Right cardiac atrium (tissue), 5 donors: ENCODE results near the gene TBC1D5. TPM values are rescaled to one million over a fixed set of nuclear protein-coding genes. Genes with fewer than 3 reads are reported as not detected.
"Not testable (repeated sequence)": the region's sequence is repeated elsewhere in the genome, so short reads cannot be mapped to it uniquely, and the experiment has no call there.

Experiments
- ATAC-seq, 2 donors: fragments of 200-7000 bp; cut with Tn5 transposase; one replicate each; pipeline versions ENCODE4 v1.8.0 to v1.9.1; 2020; ENCODE audit warnings: moderate library complexity in 2 of 2, mild to moderate bottlenecking in 1 of 2
- DNase-seq, 3 donors: peaks; one replicate each; pipeline ENCODE4 v3.0.0-alpha.2; 2020
- H3K27ac ChIP-seq: one replicate; pipeline ENCODE4 v1.5.1; 2013; ENCODE audit warnings: mild to moderate bottlenecking, low read length, control low read depth, moderate library complexity
- H3K27me3 ChIP-seq: one replicate; pipeline ENCODE4 v1.6.1; 2013; ENCODE audit not compliant: control insufficient read depth, insufficient read depth
- H3K4me1 ChIP-seq: one replicate; pipeline ENCODE4 v1.6.1; 2013; ENCODE audit warnings: low read length; ENCODE audit not compliant: control insufficient read depth, insufficient read depth
- H3K4me3 ChIP-seq: one replicate; pipeline ENCODE4 v1.5.1; 2013; ENCODE audit warnings: low read length, control low read depth
- H3K9me3 ChIP-seq: one replicate; pipeline ENCODE4 v1.6.1; 2013; ENCODE audit warnings: low read length; ENCODE audit not compliant: control insufficient read depth
- WGBS: extraction: QIAGEN DNeasy Blood & Tissue Kit; methylation state at CpG from one replicate; pipeline ENCODE4 v1.1.7; 2013; 5-methylcytosine and 5-hydroxymethylcytosine counted together
- intact Hi-C, 4 donors: fragments of 100-400 bp; cut with DNase I; formaldehyde crosslinking; loops; one replicate each; pipeline versions ENCODE4 v1.11.0 to v1.14.0; 2022 to 2023
- long read RNA-seq, 4 donors: library from polyadenylated mRNA; unstranded; transcript quantifications; one replicate each; pipeline ENCODE4 v2.0.0, GENCODE V29; 2020 to 2021
- polyA plus RNA-seq: library from polyadenylated mRNA; stranded (reverse); fragments of 200-250 nt; gene quantifications from one replicate; pipeline ENCODE4 v1.2.3, GENCODE V29; 2013
- total RNA-seq, 4 donors: library from RNA; stranded (reverse); fragmentation: NEBNext Ultra II Directional; extraction: Animal tissue kit (Norgen Biotek cat#: 25700); gene quantifications; one replicate each; pipeline ENCODE4 v1.2.1, GENCODE V29; 2021
- donor health status: healthy with polysubstance abuse.
- donor health status: DM: no; HTN: yes; CAD: no.
- donor health status: DM: no; HTN: no; CAD: no.
- donor health status: DM: no; HTN: yes; CAD: no; lungs with severe emphysema.
- donor health status: DM: yes; HTN: yes; CAD: no.

Gene TBC1D5
- total RNA-seq (10 to 100 TPM; 36.8 to 44.3 (median 41.0) TPM), polyA plus RNA-seq (9.0 TPM)
- long read RNA-seq, donor 1, partial matches to known transcripts = 10 of 53 reads
- long read RNA-seq, donor 1, other reads (novel, unspliced or antisense) = 43 of 53 reads
- long read RNA-seq, donor 2, partial matches to known transcripts = 1 of 22 reads
- long read RNA-seq, donor 2, other reads (novel, unspliced or antisense) = 21 of 22 reads
- long read RNA-seq, donor 3, partial matches to known transcripts = 19 of 84 reads
- long read RNA-seq, donor 3, other reads (novel, unspliced or antisense) = 65 of 84 reads
- long read RNA-seq, donor 4, partial matches to known transcripts = 5 of 20 reads
- long read RNA-seq, donor 4, other reads (novel, unspliced or antisense) = 14 of 20 reads

DNA sequence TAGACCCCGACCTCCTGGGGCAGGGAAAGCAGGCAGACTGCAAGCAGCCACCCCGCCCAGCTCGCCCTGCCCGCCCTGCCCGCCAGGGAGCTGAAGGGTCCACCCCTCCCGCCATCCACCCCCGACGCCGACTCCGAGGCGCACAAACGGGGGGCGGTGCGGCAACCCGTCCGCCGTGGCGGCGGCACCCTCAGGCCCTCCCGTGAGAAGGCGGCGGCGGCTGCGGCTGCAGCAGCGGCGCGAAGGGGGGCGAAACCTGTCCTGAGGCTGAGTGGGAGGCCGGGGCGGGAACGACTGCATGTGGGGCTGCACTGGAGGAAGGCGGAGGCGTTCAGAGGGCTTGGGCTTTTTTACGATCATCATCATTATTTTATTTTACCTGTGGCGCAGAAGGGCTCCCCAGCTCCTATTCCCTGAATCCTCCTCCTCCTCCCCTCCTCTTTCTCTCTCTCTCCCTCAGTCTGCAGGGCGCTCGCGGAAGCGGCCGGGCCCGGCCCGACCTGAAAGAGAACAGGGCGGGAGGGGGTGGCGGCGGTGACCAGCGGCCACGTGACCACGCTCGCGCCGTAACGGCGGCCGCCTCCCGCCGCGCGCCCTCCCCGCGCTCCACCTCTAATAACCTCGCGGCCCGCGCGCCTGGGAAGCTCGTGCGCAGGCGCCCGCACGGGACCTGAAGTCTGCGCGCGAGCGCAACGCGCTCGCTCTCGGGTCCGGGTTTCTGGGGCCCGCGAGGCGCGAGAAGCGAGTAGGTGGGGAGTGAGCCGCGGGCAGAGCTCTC is at the start of gene TBC1D5:
Gene TBC1D5, minus strand, starts transcription at position 530 of the 778 bp plus-strand sequence. CDS start 234,061 bp downstream, outside the sequence.
- Histone ChIP-seq H3K4me1 (no peaks in the 10 kb centered on the region), H3K9me3 (no peaks in the 10 kb centered on the region), H3K4me3 (peak within 1 kb of the TSS; percentile 97), H3K27me3 (no peaks in the 10 kb centered on the region), H3K27ac (peak within 1 kb of the TSS; percentile 100)
- ATAC-seq = peak; percentile 97
- peak; percentile 98 to 99 (median 99) for DNase-seq
- under 1% methylated on average over 86 of the region's 86 CpGs for WGBS
- intact Hi-C loops = loop anchor here in 1 of 4 donors (10.0 kb wide), 1 partner anchor 87 kb away; no protein-coding TSS in a partner anchor

DNA sequence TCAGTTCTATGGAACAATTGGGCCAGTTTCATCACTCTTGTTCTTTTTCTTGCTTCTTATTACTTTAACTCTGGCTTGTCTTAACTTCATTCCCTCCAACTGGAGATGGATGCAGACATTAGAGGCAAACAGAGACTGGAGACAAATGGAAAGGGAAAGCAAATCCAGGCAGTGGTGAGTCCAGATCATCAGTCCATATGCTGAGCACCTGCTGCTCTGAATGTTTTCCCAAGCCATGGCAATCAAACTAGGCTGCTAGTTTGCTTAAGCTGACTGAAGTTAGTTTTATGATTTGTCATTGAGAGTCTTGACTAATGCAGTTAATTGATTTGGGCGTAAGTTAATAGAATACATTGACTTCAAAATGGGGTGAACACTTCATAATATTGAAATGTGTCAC is 41.0 kb upstream of the TBC1D5 start:
- 99% methylated on average over 1 of the region's 1 CpG for WGBS
- H3K27me3 ChIP-seq = no peaks in the 10 kb centered on the region
- ATAC-seq (no peak), DNase-seq (no peak)
- H3K4me3 ChIP-seq = no peak overlapping the region
- no peaks in the 10 kb centered on the region for H3K4me1 ChIP-seq
- H3K9me3 ChIP-seq = no peaks in the 10 kb centered on the region
- no peak overlapping the region for H3K27ac ChIP-seq
- intact Hi-C loops = no loop called here

DNA sequence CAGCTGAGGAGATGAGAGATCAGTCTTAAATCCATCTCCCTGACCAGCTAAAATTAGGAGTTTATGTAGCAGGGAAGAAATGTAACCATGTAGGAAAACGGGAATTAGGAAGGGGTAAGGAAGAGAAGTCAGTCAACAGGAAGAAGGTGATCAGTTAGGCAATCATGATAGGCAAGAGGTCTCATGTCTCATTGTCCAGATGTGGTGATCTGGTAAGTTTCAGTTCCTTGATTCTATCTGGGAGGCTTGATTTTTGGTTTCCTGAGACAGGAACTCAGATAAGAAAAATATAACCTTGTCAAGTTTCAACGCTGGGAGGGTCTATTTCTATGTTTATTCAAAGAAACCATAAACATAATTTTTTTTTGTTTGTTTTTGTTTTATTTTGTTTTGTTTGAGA is 40.3 kb upstream of the TBC1D5 start:
- Histone ChIP-seq H3K27me3 (no peaks in the 10 kb centered on the region), H3K4me3 (no peak overlapping the region), H3K4me1 (no peaks in the 10 kb centered on the region), H3K9me3 (no peaks in the 10 kb centered on the region), H3K27ac (no peak overlapping the region)
- ATAC-seq = no peak
- DNase-seq = no peak
- WGBS = 47% methylated on average over 2 of the region's 2 CpGs
- intact Hi-C loops = no loop called here

DNA sequence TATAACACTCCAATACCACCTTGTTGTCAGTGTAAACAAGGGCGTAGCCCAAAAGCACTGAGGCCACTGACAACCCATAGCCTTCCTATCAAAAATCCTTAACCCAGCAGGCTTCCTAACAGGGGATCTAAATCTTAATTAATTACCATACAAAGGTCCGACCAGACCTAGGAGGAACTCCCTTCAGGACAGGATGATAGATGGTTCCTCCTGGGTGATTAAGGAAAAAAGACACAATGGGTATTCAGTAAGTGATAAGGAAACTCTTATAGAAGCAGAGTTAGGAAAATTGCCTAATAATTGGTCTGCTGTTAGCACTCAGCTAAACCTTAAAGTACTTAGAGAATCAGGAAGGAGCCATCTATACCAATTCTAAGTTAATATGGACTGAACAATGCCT is 37.9 kb upstream of the TBC1D5 start:
- H3K4me1 ChIP-seq, intact Hi-C loops, H3K9me3 ChIP-seq, H3K27ac ChIP-seq, H3K4me3 ChIP-seq, DNase-seq, ATAC-seq, H3K27me3 ChIP-seq: not testable (repeated sequence)
- WGBS = 48% methylated on average over 2 of the region's 2 CpGs

DNA sequence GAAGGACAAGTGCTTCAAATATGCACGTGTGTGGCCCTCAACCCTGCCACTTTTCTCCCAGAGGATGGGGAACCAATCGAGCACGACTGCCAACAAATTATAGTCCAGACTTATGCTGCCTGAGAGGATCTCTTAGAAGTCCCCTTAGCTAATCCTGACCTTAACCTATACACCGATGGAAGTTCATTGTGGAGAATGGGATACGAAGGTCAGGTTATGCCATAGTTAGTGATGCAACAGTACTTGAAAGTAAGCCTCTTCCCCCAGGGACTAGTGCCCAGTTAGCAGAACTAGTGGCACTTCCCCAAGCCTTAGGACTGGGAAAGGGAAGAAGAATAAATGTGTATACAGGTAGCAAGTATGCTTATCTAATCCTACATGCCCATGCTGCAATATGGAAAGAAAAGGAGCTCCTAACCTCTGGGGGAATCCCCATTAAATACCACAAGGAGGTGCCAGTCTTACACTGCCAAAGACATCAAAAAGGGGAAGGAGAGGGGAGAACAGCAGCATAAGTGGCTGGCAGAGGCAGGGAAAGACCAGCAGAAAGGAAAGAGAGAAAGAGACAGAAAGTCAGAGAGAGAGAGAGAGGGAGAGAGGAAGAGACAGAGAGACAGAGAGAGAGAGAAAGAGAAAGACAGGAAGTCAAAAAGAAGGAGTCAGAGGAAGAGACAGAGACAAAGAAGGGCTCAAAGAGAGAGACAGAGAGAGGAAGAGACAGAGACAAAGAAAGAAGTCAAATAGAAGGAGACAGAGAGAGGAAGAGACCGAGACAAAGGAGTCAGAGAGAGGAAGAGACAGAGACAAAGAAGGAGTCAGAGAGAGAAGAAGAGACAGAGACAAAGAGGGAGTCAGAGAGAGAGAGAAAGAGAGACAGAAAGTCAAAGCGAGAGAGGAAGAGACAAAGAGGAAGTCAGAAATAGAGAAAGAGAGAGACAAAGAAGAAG is 37.1 kb upstream of the TBC1D5 start:
- H3K4me3 ChIP-seq, H3K9me3 ChIP-seq, H3K4me1 ChIP-seq, H3K27me3 ChIP-seq, intact Hi-C loops, ATAC-seq, H3K27ac ChIP-seq, DNase-seq: not testable (repeated sequence)
- WGBS = 79% methylated on average over 7 of the region's 7 CpGs

DNA sequence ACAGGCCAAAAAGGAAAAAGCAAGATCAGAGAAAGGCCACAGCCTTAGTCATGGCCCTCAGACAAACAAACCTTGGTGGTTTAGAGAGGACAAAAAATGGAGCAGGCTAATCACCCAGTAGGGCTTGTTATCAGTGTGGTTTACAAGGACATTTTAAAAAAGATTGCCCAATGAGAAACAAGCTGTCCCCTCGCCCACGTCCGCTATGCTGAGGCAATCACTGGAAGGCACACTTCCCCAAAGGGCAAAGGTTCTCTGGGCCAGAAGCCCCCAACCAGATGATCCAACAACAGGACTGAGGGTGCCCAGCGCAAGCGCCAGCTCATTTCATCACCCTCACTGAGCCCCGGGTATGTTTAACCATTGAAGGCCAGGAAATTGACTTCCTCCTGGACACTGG is 34.9 kb upstream of the TBC1D5 start:
- H3K27ac ChIP-seq, H3K4me1 ChIP-seq, H3K27me3 ChIP-seq, H3K4me3 ChIP-seq, DNase-seq, ATAC-seq, intact Hi-C loops, H3K9me3 ChIP-seq: not testable (repeated sequence)
- WGBS = 86% methylated on average over 6 of the region's 6 CpGs

- ATAC-seq = no peak
- Histone ChIP-seq H3K27ac (no peak overlapping the region), H3K9me3 (peaks cover 1% of the 10 kb centered on the region), H3K4me1 (no peaks in the 10 kb centered on the region), H3K27me3 (no peaks in the 10 kb centered on the region), H3K4me3 (no peak overlapping the region)
- 80% methylated on average over 8 of the region's 8 CpGs for WGBS
- DNase-seq = no peak
- intact Hi-C loops = no loop called here
Observed at GRCh38 chr3:17775073-17775472, 32.6 kb upstream of the TBC1D5 start.

- intact Hi-C loops, H3K9me3 ChIP-seq, H3K27ac ChIP-seq, H3K27me3 ChIP-seq, H3K4me3 ChIP-seq, ATAC-seq, DNase-seq, H3K4me1 ChIP-seq: not testable (repeated sequence)
- 85% methylated on average over 10 of the region's 10 CpGs for WGBS
Observed at GRCh38 chr3:17774180-17774910, 31.9 kb upstream of the TBC1D5 start.

DNA sequence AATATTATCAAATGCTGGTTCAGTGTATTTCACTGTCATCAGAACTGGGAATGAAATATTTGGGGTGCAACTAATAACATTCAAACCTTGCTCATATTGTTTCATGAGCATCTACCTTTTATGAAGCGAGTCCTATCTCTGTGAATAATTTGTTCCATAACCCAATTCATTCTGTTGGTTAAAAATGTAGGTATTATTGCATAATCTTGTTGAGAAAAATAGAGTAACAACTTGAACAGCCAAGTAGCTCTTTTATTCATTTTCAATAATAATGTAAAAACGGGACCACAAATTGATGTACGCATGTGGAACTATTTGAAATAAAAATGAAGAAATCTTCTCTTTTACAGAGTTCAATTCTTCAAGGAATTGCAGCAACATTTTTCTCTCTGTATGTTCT is 30.1 kb upstream of the TBC1D5 start:
- no peak overlapping the region for H3K4me3 ChIP-seq
- no peak for DNase-seq
- peaks cover 1% of the 10 kb centered on the region for H3K9me3 ChIP-seq
- no peaks in the 10 kb centered on the region for H3K27me3 ChIP-seq
- WGBS = 92% methylated on average over 3 of the region's 3 CpGs
- H3K4me1 ChIP-seq = no peaks in the 10 kb centered on the region
- no peak overlapping the region for H3K27ac ChIP-seq
- intact Hi-C loops = no loop called here
- no peak for ATAC-seq
